Lower leg skin (tissue), 3 donors: ENCODE data around the gene TBCD.

ENCODE experiments used
- CTCF ChIP-seq, 3 donors: fragments of 450-650 bp; IDR thresholded peaks; one replicate each; pipeline ENCODE4 v1.5.1; 2016; ENCODE audit warnings: antibody characterized with exemption in 3 of 3, mild to moderate bottlenecking in 3 of 3, moderate library complexity in 2 of 3
- POLR2A ChIP-seq, 2 donors: fragments of 450-650 bp; IDR thresholded peaks; one replicate each; pipeline ENCODE4 v1.6.1; 2016 to 2017; ENCODE audit warnings: antibody characterized with exemption in 2 of 2, mild to moderate bottlenecking in 1 of 2, moderate library complexity in 1 of 2

- no peak for TF ChIP-seq CTCF (IDR thresholded peaks at IDR 0.05)
- TF ChIP-seq POLR2A (IDR thresholded peaks at IDR 0.05): no peak
Observed at GRCh38 chr17:82753201-82753464, 1.3 kb downstream of the TBCD start.
